ENCODE measurements around the gene GLTP. TPM values are rescaled to one million over a fixed set of nuclear protein-coding genes. Genes with fewer than 3 reads are reported as not detected.

GLTP gene
- total and polyA plus RNA-seq, 4 experiments from 2014 or later = 23.6 to 48.1 (median 24.0) TPM

DNA sequence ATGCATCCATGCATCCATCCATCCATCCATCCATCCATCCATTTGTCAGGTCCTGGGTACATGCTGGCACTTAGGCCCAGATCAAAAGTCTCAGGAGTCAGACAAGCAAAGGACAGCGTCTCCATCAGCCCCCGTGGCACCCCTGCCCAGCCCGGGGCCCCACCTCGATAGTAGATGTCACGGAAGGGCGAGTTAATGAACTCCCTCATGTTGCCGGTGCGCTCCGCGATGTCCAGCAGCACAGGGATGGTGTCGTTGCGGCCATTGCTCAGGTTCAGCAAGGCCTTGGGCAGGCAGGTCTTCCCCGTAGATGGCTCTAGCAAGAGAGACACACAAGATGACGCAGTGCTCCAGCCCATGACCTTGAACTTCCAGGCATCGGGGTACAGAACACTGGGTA lies 77.5 kb downstream of the GLTP start:
- Mint-ChIP-seq H3K36me3 (no peaks in the 10 kb centered on the region), H3K9me3 (no peaks in the 10 kb centered on the region), H3K4me3 (no peak overlapping the region), H3K27ac (peak overlapping the region in 1 of 7 donors; percentile 51), H3K27me3 (peaks cover 0 to 1% of the 10 kb centered on the region in 2 donors), H3K4me1 (peaks cover 0 to 1% (median 0%) of the 10 kb centered on the region in 4 donors)
- H3K36me3 ChIP-seq (ENCODE audit: insufficient read depth, low read length) = no peaks in the 10 kb centered on the region
- no peak for DNase-seq
- POLR2A ChIA-PET (ENCODE audit: partially characterized antibody) = no interaction called here
- H3K4me1 ChIP-seq (ENCODE audit: insufficient read depth, low read length) = no peaks in the 10 kb centered on the region
- CTCF ChIA-PET (ENCODE audit: partially characterized antibody) = interaction anchor here (1.7 to 6.1 kb wide), 3 partner anchors 42 to 80 kb away, joined by 5 to 86 read pairs (median 29); partner anchors contain the start of gene GLTP
- H3K9me3 ChIP-seq (ENCODE audit: control insufficient read depth in 1 of 2, low read length in 2 of 2) = no peaks in the 10 kb centered on the region
- no peaks in the 10 kb centered on the region for H3K27me3 ChIP-seq (ENCODE audit: insufficient read depth, low read length)
- intact Hi-C loops (cut with micrococcal nuclease) = no loop called here
- no peak overlapping the region for H3K4me3 ChIP-seq (ENCODE audit: low read length in 2 of 2)
- no peak overlapping the region for H3K27ac ChIP-seq (ENCODE audit: low read depth, low read length)

Small RNA genes lying within 50 kb of the gene (microRNA-seq; reads per million reads assigned to microRNA genes)
- gene MIR4497 (ENCODE audit: borderline microRNAs expressed, borderline number of aligned reads, borderline replicate concordance) = not detected

Other genes with a start within 250 kb of the GLTP start
- under 1 TPM; 0.55 to 0.69 TPM for gene FAM222A, start 166.7 kb downstream of the GLTP start, total RNA-seq
- gene FAM222A, start 166.7 kb downstream of the GLTP start, polyA plus RNA-seq = under 1 TPM in 1 of 2 donors, not detected in 1; 0.25 TPM
- under 1 TPM in 1 of 2 experiments, not detected in 1; 0.17 TPM for gene TRPV4, start 47.1 kb downstream of the GLTP start, total RNA-seq
- not detected for gene TRPV4, start 47.1 kb downstream of the GLTP start, polyA plus RNA-seq
- gene TCHP, start 19.7 kb upstream of the GLTP start, total RNA-seq = 10 to 100 TPM; 41.4 to 45.0 TPM
- 10 to 100 TPM in 1 of 2 donors, 1 to 10 TPM in 1; 3.0 to 15.7 TPM for gene TCHP, start 19.7 kb upstream of the GLTP start, polyA plus RNA-seq
- 100 to 1,000 TPM; 133 to 149 TPM for gene GIT2, start 115.8 kb upstream of the GLTP start, total RNA-seq
- gene GIT2, start 115.8 kb upstream of the GLTP start, polyA plus RNA-seq = 100 to 1,000 TPM in 1 of 2 donors, 10 to 100 TPM in 1; 83.1 to 104 TPM
- 10 to 100 TPM; 99.5 to 99.7 TPM for gene ANKRD13A, start 118.9 kb upstream of the GLTP start, total RNA-seq
- 10 to 100 TPM; 66.6 to 67.0 TPM for gene ANKRD13A, start 118.9 kb upstream of the GLTP start, polyA plus RNA-seq
- 10 to 100 TPM; 26.4 to 33.5 TPM for gene C12orf76, start 168.0 kb upstream of the GLTP start, total RNA-seq
- 10 to 100 TPM; 16.4 to 17.5 TPM for gene C12orf76, start 168.0 kb upstream of the GLTP start, polyA plus RNA-seq
- 1 to 10 TPM; 1.1 to 1.3 TPM for gene IFT81, start 243.8 kb upstream of the GLTP start, total RNA-seq
- gene IFT81, start 243.8 kb upstream of the GLTP start, polyA plus RNA-seq = 1 to 10 TPM in 1 of 2 donors, under 1 TPM in 1; 0.57 to 1.2 TPM